SH-SY5Y (cell line): ENCODE measurements around the gene NCKAP5.

ENCODE experiments used
- GATA2 ChIP-seq: IDR thresholded peaks from 2 replicates; pipeline ENCODE4 v1.6.1; 2011; ENCODE audit warnings: mild to moderate bottlenecking, low read depth, low read length
- GATA3 ChIP-seq: IDR thresholded peaks from 2 replicates; pipeline ENCODE4 v1.6.1; 2011; ENCODE audit warnings: low read depth, mild to moderate bottlenecking, low read length, moderate library complexity

DNA sequence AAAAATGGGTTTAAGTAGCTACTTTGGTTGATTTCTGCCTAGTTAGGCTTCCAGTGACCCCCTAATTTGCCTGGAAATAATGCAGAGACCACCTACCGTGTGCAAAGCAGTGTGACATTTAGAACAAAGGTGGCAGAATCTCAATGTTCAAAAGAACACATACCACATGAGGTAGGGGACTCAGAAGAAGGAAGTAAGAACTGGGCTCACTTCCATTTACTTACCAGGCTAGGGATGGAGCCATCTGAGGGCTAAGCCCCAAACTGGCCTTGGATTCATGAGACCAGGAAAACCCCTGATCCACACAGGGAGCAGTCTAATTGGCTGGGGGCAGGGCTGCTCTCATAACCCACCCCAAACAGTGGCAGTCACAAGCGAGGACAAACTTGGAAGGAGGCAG is 190.7 kb downstream of the NCKAP5 start:
- TF ChIP-seq GATA2 (no peak), GATA3 (no peak)
